Measurements from ENCODE around the gene ZNF414.

ZNF414 gene

DNA sequence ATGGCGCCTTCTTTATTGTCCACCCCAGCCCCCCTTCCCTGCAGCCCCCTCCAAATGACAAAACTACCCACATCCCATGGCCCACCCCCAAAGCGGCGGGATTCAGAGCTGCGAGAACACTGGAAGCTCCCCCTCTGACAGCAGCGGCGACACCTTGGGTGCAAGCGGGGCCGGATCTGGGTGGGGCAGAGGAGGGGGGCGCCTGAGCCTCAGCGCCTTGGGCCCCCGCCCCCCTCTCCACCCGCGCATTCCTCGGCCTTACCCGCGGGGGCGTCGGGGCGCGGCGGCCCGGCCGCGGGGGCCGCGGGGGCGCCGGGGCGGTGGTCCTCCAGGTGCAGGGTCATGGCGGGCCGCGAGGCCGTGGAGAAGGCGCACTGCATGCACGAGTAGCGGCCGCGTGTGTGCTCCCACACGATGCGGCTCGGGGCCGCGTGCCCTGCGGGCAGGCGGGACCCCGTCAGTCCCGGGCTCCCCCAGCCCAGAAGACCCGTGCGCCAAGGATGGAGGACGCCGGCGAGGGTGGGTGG lies 3.3 kb downstream of the ZNF414 start:
- intact Hi-C loops (cut with DNase I; ENCODE audit: low total_unique reads): loop anchor here (5.0 kb wide), 1 partner anchor 158 kb away; no protein-coding TSS in a partner anchor
- Histone ChIP-seq H3K9me3 (no peaks in the 10 kb centered on the region), H3K36me3 (peaks cover 0 to 32% (median 0%) of the 10 kb centered on the region in 3 donors), H3K27me3 (no peaks in the 10 kb centered on the region), H3K4me1 (peaks cover 0 to 41% (median 33%) of the 10 kb centered on the region in 4 donors), H3K27ac (no peak overlapping the region), H3K4me3 (no peak overlapping the region)
- no peak for DNase-seq
- no peak for TF ChIP-seq CTCF (IDR thresholded peaks at IDR 0.05)

GRCh38 chr19:8506402-8506957 lies 7.5 kb downstream of the ZNF414 start:
- peak overlapping the region; percentile 51 to 61 for H3K4me3 ChIP-seq
- TF ChIP-seq CTCF (IDR thresholded peaks at IDR 0.05): no peak
- H3K27ac ChIP-seq: peak overlapping the region in 1 of 2 donors; percentile 22
- H3K9me3 ChIP-seq: no peaks in the 10 kb centered on the region
- no peaks in the 10 kb centered on the region for H3K27me3 ChIP-seq
- H3K36me3 ChIP-seq: peaks cover 0 to 28% (median 0%) of the 10 kb centered on the region in 3 donors
- no peak for DNase-seq
- H3K4me1 ChIP-seq: peaks cover 0 to 18% (median 16%) of the 10 kb centered on the region in 4 donors
- intact Hi-C loops (cut with DNase I; ENCODE audit: low total_unique reads): loop anchor here (10.0 kb wide), 1 partner anchor 242 kb away; no protein-coding TSS in a partner anchor

GRCh38 chr19:8505680-8506401 lies 8.1 kb downstream of the ZNF414 start:
- no peaks in the 10 kb centered on the region for H3K9me3 ChIP-seq
- intact Hi-C loops (cut with DNase I; ENCODE audit: low total_unique reads): loop anchor here (10.0 kb wide), 1 partner anchor 241 kb away; no protein-coding TSS in a partner anchor
- TF ChIP-seq CTCF (IDR thresholded peaks at IDR 0.05): peak; percentile 85 to 86
- peak overlapping the region; percentile 51 to 61 for H3K4me3 ChIP-seq
- DNase-seq: peak; percentile 72 to 86
- H3K27ac ChIP-seq: peak overlapping the region in 1 of 2 donors; percentile 22
- H3K4me1 ChIP-seq: peaks cover 0 to 16% (median 15%) of the 10 kb centered on the region in 4 donors
- no peaks in the 10 kb centered on the region for H3K27me3 ChIP-seq
- peaks cover 0 to 22% (median 0%) of the 10 kb centered on the region in 3 donors for H3K36me3 ChIP-seq

- DNase-seq: no peak
- Histone ChIP-seq H3K36me3 (peaks cover 0 to 13% (median 0%) of the 10 kb centered on the region in 3 donors), H3K4me3 (no peak overlapping the region), H3K27ac (no peak overlapping the region), H3K27me3 (no peaks in the 10 kb centered on the region), H3K4me1 (peaks cover 0 to 16% (median 15%) of the 10 kb centered on the region in 4 donors), H3K9me3 (no peaks in the 10 kb centered on the region)
- no peak for TF ChIP-seq CTCF (IDR thresholded peaks at IDR 0.05)
- intact Hi-C loops (cut with DNase I; ENCODE audit: low total_unique reads): loop anchor here (10.0 kb wide), 1 partner anchor 240 kb away; no protein-coding TSS in a partner anchor
Measured at GRCh38 chr19:8504919-8505318, 9.0 kb downstream of the ZNF414 start.

DNA sequence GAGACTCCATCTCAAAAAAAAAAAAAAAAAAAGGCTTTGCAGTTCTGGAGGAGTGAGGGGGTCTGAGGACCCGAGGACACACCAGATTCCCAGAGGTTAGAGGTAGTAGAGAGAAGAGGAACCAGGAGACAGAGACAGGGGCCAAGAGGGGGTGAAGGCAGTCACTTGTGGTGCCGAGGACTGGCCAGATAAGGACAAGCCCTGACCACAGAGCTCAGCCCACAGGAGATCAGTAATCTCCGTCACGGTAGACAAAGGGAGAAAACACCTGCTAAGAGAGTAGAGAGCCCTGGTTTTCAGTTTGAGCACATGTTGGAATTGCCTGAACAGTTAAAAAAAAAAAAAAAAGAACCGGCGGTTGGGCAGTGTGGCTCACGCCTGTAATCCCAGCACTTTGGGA lies 9.8 kb downstream of the ZNF414 start:
- no peaks in the 10 kb centered on the region for H3K9me3 ChIP-seq
- H3K27ac ChIP-seq: no peak overlapping the region
- H3K4me3 ChIP-seq: no peak overlapping the region
- peaks cover 0 to 16% (median 15%) of the 10 kb centered on the region in 4 donors for H3K4me1 ChIP-seq
- intact Hi-C loops (cut with DNase I; ENCODE audit: low total_unique reads): loop anchor here (10.0 kb wide), 1 partner anchor 239 kb away; no protein-coding TSS in a partner anchor
- no peak for DNase-seq
- peaks cover 0 to 6% (median 0%) of the 10 kb centered on the region in 3 donors for H3K36me3 ChIP-seq
- TF ChIP-seq CTCF (IDR thresholded peaks at IDR 0.05): no peak
- H3K27me3 ChIP-seq: no peaks in the 10 kb centered on the region

All from tibial artery (tissue), 4 donors.